ENCODE data around the gene M1AP.

The M1AP gene

GRCh38 chr2:74648009-74648443 lies at the start of gene M1AP:
TSS of gene M1AP (minus strand) at chr2:74648330. CDS start at chr2:74640275, 8,055 bp downstream.
- no peak for DNase-seq (ENCODE audit: low read depth in 2 of 2)

- peak in 1 of 2 experiments; percentile 9 for DNase-seq (ENCODE audit: low read depth in 2 of 2)
Observed at GRCh38 chr2:74696829-74697228, 48.7 kb upstream of the M1AP start.

GRCh38 chr2:74695663-74696062 lies 47.5 kb upstream of the M1AP start:
- no peak for DNase-seq (ENCODE audit: low read depth in 2 of 2)

DNA sequence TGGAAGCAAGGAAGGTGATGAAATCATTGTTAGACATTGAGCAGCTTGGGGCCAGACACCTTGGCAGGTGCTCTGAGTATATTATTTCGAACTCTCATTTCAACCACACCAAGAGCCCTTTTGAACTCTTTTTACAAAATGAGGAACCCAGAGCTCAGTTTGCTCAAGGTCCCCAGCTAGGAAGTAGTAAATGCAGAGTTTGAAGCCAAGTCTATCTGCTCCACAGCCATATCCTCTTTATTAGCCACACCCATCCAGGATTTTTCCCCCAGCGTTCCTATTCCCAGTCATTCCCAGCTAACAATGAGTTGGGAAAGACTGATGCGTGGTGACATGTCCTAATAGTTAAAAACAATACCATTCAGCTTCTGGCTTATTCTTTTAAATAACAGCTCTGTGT lies 46.2 kb upstream of the M1AP start:
- no peak for DNase-seq (ENCODE audit: low read depth in 2 of 2)

- DNase-seq (ENCODE audit: low read depth in 2 of 2) = no peak
Observed at GRCh38 chr2:74693668-74694067, 45.5 kb upstream of the M1AP start.

GRCh38 chr2:74693213-74693612 lies 45.1 kb upstream of the M1AP start:
- DNase-seq (ENCODE audit: low read depth in 2 of 2) = no peak

GRCh38 chr2:74691929-74692328 lies 43.8 kb upstream of the M1AP start:
- DNase-seq (ENCODE audit: low read depth in 2 of 2) = no peak

DNA sequence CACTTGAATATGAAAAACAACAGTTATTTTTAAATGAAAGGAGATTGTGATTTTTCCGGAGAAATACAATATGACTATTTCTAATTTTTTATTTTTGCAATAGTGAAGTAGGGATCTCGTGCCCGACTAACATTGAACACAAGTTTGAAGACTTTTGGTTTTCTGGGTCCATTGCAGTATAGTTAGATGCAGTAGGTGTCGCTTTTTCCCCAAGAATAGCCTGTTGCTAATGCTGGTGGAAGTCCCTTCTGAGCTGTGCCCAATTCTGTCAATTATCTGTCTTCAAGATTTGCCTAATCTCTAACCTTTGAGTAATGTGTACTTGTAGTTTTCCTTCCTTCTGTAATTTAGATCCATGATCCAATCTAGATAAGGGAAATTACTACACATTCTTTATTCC lies 42.4 kb upstream of the M1AP start:
- peak in 1 of 2 experiments; percentile 15 for DNase-seq (ENCODE audit: low read depth in 2 of 2)

DNA sequence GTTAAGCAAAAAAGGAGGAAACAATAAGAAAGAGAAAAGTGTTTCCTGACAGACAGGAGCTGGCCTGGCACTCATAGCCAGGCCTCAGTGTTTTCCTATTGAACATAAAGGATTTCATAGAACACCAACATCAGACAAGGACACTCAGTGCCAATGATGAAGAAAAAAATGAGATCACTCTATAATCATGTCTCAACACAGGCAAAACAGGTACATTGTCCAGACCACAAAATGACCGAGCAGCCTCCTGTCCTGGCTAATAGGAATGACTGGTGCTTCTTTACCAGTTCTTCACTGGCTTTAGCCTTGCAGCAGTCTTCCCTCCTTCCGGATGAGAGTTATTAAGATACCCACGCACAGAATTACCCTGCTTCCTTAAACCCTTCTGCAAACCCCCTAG lies 41.5 kb upstream of the M1AP start:
- DNase-seq (ENCODE audit: low read depth in 2 of 2) = no peak

DNA sequence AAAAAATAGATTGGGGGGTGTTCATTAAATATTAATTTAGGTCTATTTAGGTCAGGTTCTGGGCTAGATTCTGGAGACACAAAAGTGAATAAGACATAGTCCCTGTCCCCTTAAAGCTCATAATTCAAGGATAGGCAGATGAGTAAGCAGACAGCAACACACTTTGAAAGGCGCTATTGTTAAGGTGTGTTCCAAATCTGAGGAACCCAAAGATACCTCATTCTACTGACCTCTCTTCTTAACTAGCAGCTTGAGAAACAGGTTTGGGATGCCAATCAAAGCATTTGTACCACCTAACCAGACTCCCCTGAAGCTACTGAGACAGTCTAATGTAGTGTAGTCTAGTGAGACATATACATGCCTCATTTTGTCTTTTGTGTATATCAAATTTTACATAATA lies 40.8 kb upstream of the M1AP start:
- DNase-seq (ENCODE audit: low read depth in 2 of 2) = no peak

GRCh38 chr2:74685408-74685807 lies 37.3 kb upstream of the M1AP start:
- no peak for DNase-seq (ENCODE audit: low read depth in 2 of 2)

- no peak for DNase-seq (ENCODE audit: low read depth in 2 of 2)
Observed at GRCh38 chr2:74682501-74682900, 34.4 kb upstream of the M1AP start.

- no peak for DNase-seq (ENCODE audit: low read depth in 2 of 2)
Observed at GRCh38 chr2:74679615-74680014, 31.5 kb upstream of the M1AP start.

GRCh38 chr2:74676331-74676730 lies 28.2 kb upstream of the M1AP start:
- no peak for DNase-seq (ENCODE audit: low read depth in 2 of 2)

DNA sequence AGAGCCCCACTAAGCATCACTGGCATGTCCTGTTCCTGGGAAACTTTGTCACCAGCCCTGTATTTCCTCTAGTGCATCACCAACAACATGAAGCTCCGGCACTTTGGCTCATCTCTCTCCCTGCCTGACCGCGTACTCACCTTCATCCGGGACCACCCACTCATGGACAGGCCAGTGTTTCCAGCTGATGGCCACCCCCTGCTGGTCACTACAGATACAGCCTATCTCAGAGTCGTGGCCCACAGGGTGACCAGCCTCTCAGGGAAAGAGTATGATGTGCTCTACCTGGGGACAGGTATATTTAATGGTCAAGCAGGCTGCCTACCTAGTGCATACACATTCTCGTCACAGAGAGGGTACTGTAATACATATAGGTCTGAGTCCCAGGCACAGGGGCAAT lies 27.0 kb upstream of the M1AP start:
- no peak for DNase-seq (ENCODE audit: low read depth in 2 of 2)

DNA sequence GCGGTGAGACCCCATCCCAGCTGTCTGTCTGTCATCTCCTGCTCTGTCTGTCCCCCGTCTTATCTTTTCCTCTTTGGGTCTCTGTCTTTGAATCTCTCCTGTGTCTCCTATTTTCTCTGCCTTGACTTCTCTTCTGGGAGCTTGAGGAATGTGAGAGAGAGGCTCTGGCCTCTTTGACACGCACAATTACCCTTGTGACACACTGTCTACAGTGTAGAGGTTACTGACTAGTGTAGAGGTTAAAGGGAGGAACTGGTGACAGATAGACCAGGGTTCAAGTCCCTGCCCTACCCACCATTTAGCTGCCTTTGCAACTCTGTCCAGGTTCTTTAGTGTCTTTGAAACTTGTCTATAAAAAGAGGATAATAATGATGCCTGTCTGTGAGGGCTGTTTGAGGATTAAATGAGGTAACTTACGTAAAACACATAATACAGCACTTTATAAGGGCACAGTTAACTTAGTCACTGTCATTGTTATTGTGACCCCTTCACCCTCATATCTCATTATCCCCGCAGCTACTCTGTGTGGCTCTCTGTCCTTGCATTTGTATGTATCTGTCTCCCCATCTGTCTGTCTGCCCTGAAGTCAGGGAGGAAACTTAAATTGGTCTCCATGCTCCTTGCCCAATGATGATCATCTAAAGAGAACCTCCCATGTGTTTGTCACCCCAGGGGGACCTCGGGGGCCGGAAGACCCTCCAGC lies 25.8 kb upstream of the M1AP start:
- DNase-seq (ENCODE audit: low read depth in 2 of 2) = no peak

GRCh38 chr2:74671479-74671878 lies 23.3 kb upstream of the M1AP start:
- DNase-seq (ENCODE audit: low read depth in 2 of 2) = no peak

GRCh38 chr2:74670263-74670662 lies 22.1 kb upstream of the M1AP start:
- no peak for DNase-seq (ENCODE audit: low read depth in 2 of 2)

- DNase-seq (ENCODE audit: low read depth in 2 of 2) = no peak
Observed at GRCh38 chr2:74668087-74668486, 20.0 kb upstream of the M1AP start.

- DNase-seq (ENCODE audit: low read depth in 2 of 2) = no peak
Observed at GRCh38 chr2:74659462-74659861, 11.3 kb upstream of the M1AP start.

- DNase-seq (ENCODE audit: low read depth in 2 of 2) = peak; percentile 34 to 41
Observed at GRCh38 chr2:74658516-74658915, 10.4 kb upstream of the M1AP start.

DNA sequence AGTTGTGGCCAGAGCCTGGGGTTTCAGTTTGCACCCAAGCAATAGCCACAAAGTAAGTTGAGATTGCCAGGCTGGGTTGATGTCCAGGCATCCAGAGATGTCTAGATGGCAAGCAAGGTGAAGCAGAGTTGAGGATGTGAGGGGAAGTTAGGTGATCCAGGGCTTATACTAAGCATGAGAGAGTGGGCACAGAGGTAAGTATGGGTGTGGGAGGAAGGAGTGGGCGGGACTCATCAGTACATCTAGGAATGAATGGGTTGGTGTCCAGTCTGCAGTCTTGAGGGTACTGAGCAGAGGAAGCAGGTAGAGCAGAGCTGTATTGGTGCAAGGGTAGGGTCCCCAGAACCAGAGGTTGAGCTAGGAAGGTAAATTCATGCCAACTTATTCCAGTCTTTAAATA lies 7.4 kb upstream of the M1AP start:
- no peak for DNase-seq (ENCODE audit: low read depth in 2 of 2)

- peak; percentile 77 for DNase-seq (ENCODE audit: low read depth in 2 of 2)
Observed at GRCh38 chr2:74653985-74654882, 6.1 kb upstream of the M1AP start, which contains the start of gene SEMA4F. TSS of gene SEMA4F (plus strand) at chr2:74654247. CDS start at chr2:74654377, 130 bp downstream.
